Keratinocyte (primary cell): ENCODE measurements around the gene APPL2.

Source experiments
- EZH2 ChIP-seq: IDR thresholded peaks from one replicate; pipeline ENCODE4 v1.6.1; 2012; ENCODE audit warnings: inconsistent platforms, mild to moderate bottlenecking, low read length, moderate library complexity
- TF ChIP-seq, protein P1 (sequence below), 3 experiments: IDR thresholded peaks in 1 of 3; conservative IDR thresholded peaks in 1 of 3; optimal IDR thresholded peaks in 1 of 3; 2 replicates in 2 of 3; 3 replicates in 1 of 3; pipeline versions ENCODE3 to v1.5.1; 2011; ENCODE audit warnings: low read length in 3 of 3, mild to moderate bottlenecking in 3 of 3, moderate library complexity in 2 of 3, control low read depth in 1 of 3, inconsistent platforms in 1 of 3; ENCODE audit not compliant: insufficient read depth in 2 of 3; ENCODE audit errors: extremely low read depth in 1 of 3

DNA sequence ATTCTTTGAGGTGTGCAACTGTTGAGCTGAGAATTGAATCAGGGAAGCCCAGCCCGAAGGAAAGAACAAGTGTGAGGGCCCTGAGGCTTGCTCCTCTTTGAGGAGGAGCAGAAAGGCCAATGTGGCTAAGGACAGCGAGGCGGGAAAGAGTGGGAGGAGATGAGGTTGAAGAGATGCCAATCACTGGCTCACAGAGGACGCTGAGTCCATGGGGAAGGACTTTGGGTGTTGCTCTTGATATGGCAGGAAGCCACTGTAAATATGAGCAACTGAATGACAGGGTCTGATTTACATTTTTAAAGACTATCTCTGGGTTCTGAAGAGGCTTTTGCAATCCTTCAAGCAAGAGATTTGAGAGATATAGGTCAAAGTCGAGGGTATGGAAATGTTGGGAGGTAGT is 3.3 kb upstream of the APPL2 start:
- TF ChIP-seq, protein P1, sequence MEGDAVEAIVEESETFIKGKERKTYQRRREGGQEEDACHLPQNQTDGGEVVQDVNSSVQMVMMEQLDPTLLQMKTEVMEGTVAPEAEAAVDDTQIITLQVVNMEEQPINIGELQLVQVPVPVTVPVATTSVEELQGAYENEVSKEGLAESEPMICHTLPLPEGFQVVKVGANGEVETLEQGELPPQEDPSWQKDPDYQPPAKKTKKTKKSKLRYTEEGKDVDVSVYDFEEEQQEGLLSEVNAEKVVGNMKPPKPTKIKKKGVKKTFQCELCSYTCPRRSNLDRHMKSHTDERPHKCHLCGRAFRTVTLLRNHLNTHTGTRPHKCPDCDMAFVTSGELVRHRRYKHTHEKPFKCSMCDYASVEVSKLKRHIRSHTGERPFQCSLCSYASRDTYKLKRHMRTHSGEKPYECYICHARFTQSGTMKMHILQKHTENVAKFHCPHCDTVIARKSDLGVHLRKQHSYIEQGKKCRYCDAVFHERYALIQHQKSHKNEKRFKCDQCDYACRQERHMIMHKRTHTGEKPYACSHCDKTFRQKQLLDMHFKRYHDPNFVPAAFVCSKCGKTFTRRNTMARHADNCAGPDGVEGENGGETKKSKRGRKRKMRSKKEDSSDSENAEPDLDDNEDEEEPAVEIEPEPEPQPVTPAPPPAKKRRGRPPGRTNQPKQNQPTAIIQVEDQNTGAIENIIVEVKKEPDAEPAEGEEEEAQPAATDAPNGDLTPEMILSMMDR (optimal IDR thresholded peaks at IDR 0.05 in 1 of 3, IDR thresholded peaks at IDR 0.05 in 1 of 3, conservative IDR thresholded peaks at IDR 0.05 in 1 of 3; ENCODE audit: extremely low read depth in 1 of 3, insufficient read depth in 2 of 3, low read length in 3 of 3): no peak
- TF ChIP-seq EZH2: no peak
